B cell (primary cell): ENCODE results near the gene CDK5RAP2. TPM values are rescaled to one million over a fixed set of nuclear protein-coding genes. Genes with fewer than 3 reads are reported as not detected.

Experiments
- ATAC-seq: fragments of 200-7000 bp; cut with Tn5 transposase; one replicate; pipeline ENCODE4 v1.10.0; 2021; ENCODE audit warnings: low read depth, mild to moderate bottlenecking, moderate number of reproducible peaks, moderate library complexity
- CTCF ChIA-PET: fragments of 350-600 bp; sonication (Branson Sonifier 250); formaldehyde crosslinking; loops from one replicate; lab custom pipeline; 2021; ENCODE audit warnings: antibody characterized with exemption, inconsistent platforms; lab: Charles Lee
- POLR2A ChIA-PET: fragments of 350-600 bp; sonication (Branson Sonifier 250); formaldehyde crosslinking; loops from one replicate; lab custom pipeline; 2021; ENCODE audit warnings: antibody characterized with exemption; lab: Charles Lee
- DNase-seq: peaks from one replicate; pipeline ENCODE4 v3.0.0; 2013
- H2AFZ ChIP-seq: 2 replicates; pipeline ENCODE4 v1.6.1; 2012; ENCODE audit warnings: mild to moderate bottlenecking, low read depth, low read length; ENCODE audit not compliant: insufficient read depth, poor library complexity, severe bottlenecking
- H3K27ac ChIP-seq, 2 donors: 1 replicate in 1 of 2; 2 replicates in 1 of 2; pipeline ENCODE4 v1.5.1; 2012 to 2013; ENCODE audit warnings: low read length in 2 of 2, mild to moderate bottlenecking in 2 of 2, moderate library complexity in 1 of 2
- H3K27me3 ChIP-seq, 4 experiments: fragments of 200-600 bp in 1 of 4; sonication (generic) in 1 of 4; replicated peaks in 1 of 4; 1 replicate in 2 of 4; 2 replicates in 2 of 4; pipeline versions ENCODE4 v1.6.1 to v1.7.0; 2013 to 2016; ENCODE audit warnings: low read length in 3 of 4, mild to moderate bottlenecking in 2 of 4, mixed read lengths in 1 of 4, moderate library complexity in 1 of 4; ENCODE audit not compliant: insufficient read depth in 4 of 4, control insufficient read depth in 3 of 4; ENCODE audit errors: control extremely low read depth in 1 of 4
- H3K36me3 ChIP-seq, 2 experiments: replicated peaks in 1 of 2; 1 replicate in 1 of 2; 2 replicates in 1 of 2; pipeline versions ENCODE4 v1.6.1 to v1.7.1; 2013; ENCODE audit warnings: low read length in 1 of 2; ENCODE audit not compliant: insufficient read depth in 2 of 2, control insufficient read depth in 1 of 2; ENCODE audit errors: control extremely low read depth in 1 of 2, extremely low read depth in 1 of 2
- H3K4me1 ChIP-seq, 2 donors: fragments of 200-600 bp in 1 of 2; sonication (generic) in 1 of 2; 1 replicate in 1 of 2; 2 replicates in 1 of 2; pipeline versions ENCODE4 v1.5.1 to v1.6.1; 2013 to 2017; ENCODE audit warnings: low read length in 2 of 2; ENCODE audit not compliant: control insufficient read depth in 2 of 2, insufficient read depth in 2 of 2
- H3K4me2 ChIP-seq: replicated peaks from 2 replicates; pipeline ENCODE3; 2012; ENCODE audit warnings: mild to moderate bottlenecking, low read depth, low read length; ENCODE audit not compliant: poor library complexity, severe bottlenecking
- H3K4me3 ChIP-seq, 5 experiments: fragments of 200-600 bp in 1 of 5; sonication (generic) in 1 of 5; 1 replicate in 3 of 5; 2 replicates in 2 of 5; pipeline versions ENCODE4 v1.5.1 to v1.7.0; 2011 to 2016; ENCODE audit warnings: low read length in 4 of 5, mild to moderate bottlenecking in 4 of 5, low read depth in 2 of 5, control low read depth in 1 of 5, moderate library complexity in 1 of 5; ENCODE audit not compliant: insufficient read depth in 1 of 5; ENCODE audit errors: control extremely low read depth in 1 of 5, extremely low read depth in 1 of 5
- H3K79me2 ChIP-seq: fragments of 200-600 bp; sonication (generic); one replicate; pipeline ENCODE4 v1.6.0; 2016; ENCODE audit warnings: low read length; ENCODE audit not compliant: control insufficient read depth, insufficient read depth
- H3K9ac ChIP-seq: fragments of 200-600 bp; sonication (generic); 2 replicates; pipeline ENCODE4 v1.6.1; 2017; ENCODE audit warnings: mild to moderate bottlenecking, low read length, moderate library complexity
- H3K9me3 ChIP-seq, 3 donors: one replicate each; pipeline versions ENCODE4 v1.6.1 to v1.7.1; 2013; ENCODE audit warnings: low read length in 2 of 3; ENCODE audit not compliant: control insufficient read depth in 2 of 3, insufficient read depth in 1 of 3; ENCODE audit errors: control extremely low read depth in 1 of 3
- H4K20me1 ChIP-seq: 2 replicates; pipeline ENCODE4 v1.6.0; 2012; ENCODE audit warnings: mild to moderate bottlenecking, low read length; ENCODE audit not compliant: insufficient read depth, control insufficient read depth, poor library complexity, severe bottlenecking
- H3K27ac Mint-ChIP-seq: one replicate; pipeline ENCODE4 v1.8.0; 2021; ENCODE audit warnings: mixed read lengths
- H3K27me3 Mint-ChIP-seq: one replicate; pipeline ENCODE4 v1.8.0; 2021; ENCODE audit warnings: mixed read lengths
- H3K4me1 Mint-ChIP-seq: one replicate; pipeline ENCODE4 v1.8.0; 2021; ENCODE audit warnings: mixed read lengths
- H3K4me3 Mint-ChIP-seq: one replicate; pipeline ENCODE4 v1.8.0; 2021; ENCODE audit warnings: mixed read lengths
- H3K9me3 Mint-ChIP-seq: one replicate; pipeline ENCODE4 v1.8.0; 2022; ENCODE audit warnings: mixed read lengths; ENCODE audit not compliant: insufficient read depth
- CTCF ChIP-seq: fragments of 200-600 bp; IDR thresholded peaks from one replicate; pipeline ENCODE4 v1.8.0; 2022; ENCODE audit warnings: antibody characterized with exemption, mild to moderate bottlenecking
- EZH2 ChIP-seq: IDR thresholded peaks from 2 replicates; pipeline ENCODE4 v1.6.1; 2012; ENCODE audit warnings: borderline replicate concordance, low read depth, mild to moderate bottlenecking, moderate library complexity, low read length; ENCODE audit not compliant: insufficient read depth, poor library complexity, severe bottlenecking
- WGBS: methylation state at CpG from one replicate; pipeline ENCODE4 v1.1.5; 2013; ENCODE audit warnings: missing lambda C conversion rate; ENCODE audit not compliant: insufficient coverage; 5-methylcytosine and 5-hydroxymethylcytosine counted together
- intact Hi-C: fragments of 100-400 bp; cut with micrococcal nuclease; formaldehyde crosslinking; loops from one replicate; pipeline ENCODE4 v1.10.0; 2022
- polyA plus RNA-seq: library from polyadenylated mRNA; depleted of rRNA; stranded (reverse); fragments of >200 nt; gene quantifications from 2 replicates; pipeline ENCODE4 v1.2.3, GENCODE V29; 2012
- total RNA-seq, 2 donors: library from RNA; stranded (reverse); fragments of 120-200 nt in 1 of 2; gene quantifications; 1 replicate in 1 of 2; 2 replicates in 1 of 2; pipeline versions ENCODE4 v1.2.3 to v1.2.4, GENCODE V29; 2013 to 2022

Gene CDK5RAP2
- total and polyA plus RNA-seq, 2 donors (not counting 1 experiment from before 2014, with no cell fraction given) = 31.3 to 122 TPM

- Histone ChIP-seq H3K4me2 (no peak overlapping the region), H3K4me3 (no peak overlapping the region), H3K9ac (no peak overlapping the region), H3K79me2 (no peaks in the 10 kb centered on the region), H2AFZ (no peak overlapping the region), H3K27ac (no peak overlapping the region), H4K20me1 (no peaks in the 10 kb centered on the region), H3K9me3 (no peaks in the 10 kb centered on the region), H3K4me1 (no peaks in the 10 kb centered on the region), H3K27me3 (peaks cover 0 to 1% (median 0%) of the 10 kb centered on the region in 4 experiments), H3K36me3 (no peaks in the 10 kb centered on the region)
- H3K9me3 Mint-ChIP-seq = no peaks in the 10 kb centered on the region
- H3K27me3 Mint-ChIP-seq = peaks cover 12% of the 10 kb centered on the region
- H3K4me1 Mint-ChIP-seq = no peaks in the 10 kb centered on the region
- intact Hi-C loops = no loop called here
- 100% methylated on average over 2 of the region's 2 CpGs for WGBS
- no peak for TF ChIP-seq EZH2
- TF ChIP-seq CTCF = no peak
- ATAC-seq (no peak), DNase-seq (no peak)
- H3K4me3 Mint-ChIP-seq = no peak overlapping the region
- no peak overlapping the region for H3K27ac Mint-ChIP-seq
- CTCF ChIA-PET = no interaction called here
- POLR2A ChIA-PET = no interaction called here
These were observed 236.6 kb downstream of the CDK5RAP2 start for GRCh38 chr9:120343416-120343815.

Other genes starting within 250 kb of the CDK5RAP2 start
- gene MEGF9, start 134.3 kb upstream of the CDK5RAP2 start, total RNA-seq = 11.3 and 11.6 TPM in 2 replicates
- gene MEGF9, start 134.3 kb upstream of the CDK5RAP2 start, polyA plus RNA-seq = 3.5 and 4.0 TPM in 2 replicates
- 70.6 and 73.3 TPM in 2 replicates for gene FBXW2, start 213.2 kb upstream of the CDK5RAP2 start, total RNA-seq
- gene FBXW2, start 213.2 kb upstream of the CDK5RAP2 start, polyA plus RNA-seq = 14.9 and 24.0 TPM in 2 replicates